Testis (tissue), 3 donors: ENCODE data around the gene ELF1. TPM values are rescaled to one million over a fixed set of nuclear protein-coding genes. Genes with fewer than 3 reads are reported as not detected.

Experiments
- DNase-seq: peaks from one replicate; pipeline ENCODE4 v3.0.0-alpha.2; 2019
- H3K27ac ChIP-seq, 2 donors: fragments of 200-600 bp; sonication (generic); one replicate each; pipeline ENCODE4 v1.5.1; 2019
- H3K27me3 ChIP-seq: fragments of 200-600 bp; sonication (generic); one replicate; pipeline ENCODE4 v1.5.1; 2019
- H3K36me3 ChIP-seq: fragments of 200-600 bp; sonication (generic); one replicate; pipeline ENCODE4 v1.5.1; 2017; ENCODE audit warnings: low read depth; ENCODE audit errors: missing control alignments
- H3K4me1 ChIP-seq: fragments of 200-600 bp; sonication (generic); one replicate; pipeline ENCODE4 v1.5.1; 2019
- H3K4me3 ChIP-seq, 2 donors: fragments of 200-600 bp; sonication (generic); one replicate each; pipeline ENCODE4 v1.5.1; 2017 to 2019
- H3K9me3 ChIP-seq: fragments of 200-600 bp; sonication (generic); one replicate; pipeline ENCODE4 v1.5.1; 2017
- CTCF ChIP-seq, 3 experiments: fragments of 450-650 bp in 2 of 3; fragments of 200-600 bp in 1 of 3; sonication (generic) in 1 of 3; IDR thresholded peaks; one replicate each; pipeline ENCODE4 v1.5.1; 2016 to 2019; ENCODE audit warnings: antibody characterized with exemption in 3 of 3, mild to moderate bottlenecking in 2 of 3, moderate library complexity in 1 of 3
- POLR2A ChIP-seq: fragments of 450-650 bp; IDR thresholded peaks from one replicate; pipeline ENCODE4 v1.6.1; 2017; ENCODE audit warnings: antibody characterized with exemption, mild to moderate bottlenecking, moderate library complexity
- whole genome bisulfite sequencing, 2 donors: methylation state at CpG; one replicate each; pipeline ENCODE4 v1.1.5; 2018; 5-methylcytosine and 5-hydroxymethylcytosine counted together
- intact Hi-C: fragments of 100-400 bp; cut with DNase I; formaldehyde crosslinking; loops from one replicate; pipeline ENCODE4 v1.15.1; 2023; ENCODE audit warnings: low total_unique reads
- polyA plus RNA-seq: library from polyadenylated mRNA; stranded (reverse); fragments of 350-450 nt; fragmentation: Illumina TruSeq; extraction: RNeasy Lipid Tissue Mini Kit (QIAGEN cat#74804); gene quantifications from one replicate; pipeline ENCODE4 v1.2.3, GENCODE V29; 2014; ENCODE audit warnings: low read depth, low replicate concordance; ENCODE audit not compliant: insufficient read depth
- total RNA-seq, 2 donors: library from RNA; depleted of rRNA; stranded (reverse); fragments of >200 nt; gene quantifications; one replicate each; pipeline ENCODE4 v1.2.3, GENCODE V29; 2016

Gene ELF1
- total and polyA plus RNA-seq, 3 donors from 2014 or later: 32.8 to 67.5 (median 54.8) TPM

- TF ChIP-seq CTCF (IDR thresholded peaks at IDR 0.05): no peak
- TF ChIP-seq POLR2A: no peak
- Histone ChIP-seq H3K27ac (no peak overlapping the region), H3K4me3 (no peak overlapping the region), H3K27me3 (no peaks in the 10 kb centered on the region), H3K36me3 (no peaks in the 10 kb centered on the region), H3K9me3 (no peaks in the 10 kb centered on the region), H3K4me1 (peaks cover 13% of the 10 kb centered on the region)
- intact Hi-C loops: no loop called here
- no peak for DNase-seq
These were observed 76.0 kb downstream of the ELF1 start for GRCh38 chr13:40943073-40943472.

DNA sequence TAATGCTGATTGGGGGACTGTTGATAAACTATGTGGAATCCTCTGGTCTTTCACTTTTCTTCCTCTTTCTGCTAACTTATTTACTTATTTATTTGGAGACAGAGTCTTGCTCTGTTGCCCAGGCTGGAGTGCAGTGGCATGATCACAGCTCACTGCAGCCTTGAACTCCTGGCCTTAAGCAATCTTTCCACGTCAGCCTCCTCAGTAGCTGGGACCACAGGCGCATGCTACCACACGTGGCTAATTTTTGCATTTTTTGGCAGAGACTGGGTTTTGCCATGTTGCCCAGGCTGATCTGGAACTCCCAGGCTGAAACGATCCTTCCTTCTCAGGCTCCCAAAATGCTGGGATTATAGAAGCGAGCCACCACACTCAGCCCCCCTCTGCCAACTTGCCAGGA lies 77.5 kb downstream of the ELF1 start:
- no peak for TF ChIP-seq CTCF (IDR thresholded peaks at IDR 0.05)
- TF ChIP-seq POLR2A: no peak
- Histone ChIP-seq H3K27ac (peak overlapping the region in 1 of 2 donors; percentile 56), H3K4me1 (peaks cover 13% of the 10 kb centered on the region), H3K9me3 (no peaks in the 10 kb centered on the region), H3K27me3 (no peaks in the 10 kb centered on the region), H3K36me3 (no peaks in the 10 kb centered on the region), H3K4me3 (no peak overlapping the region)
- intact Hi-C loops: no loop called here
- DNase-seq: no peak
- 58 to 62% methylated on average over 5 of the region's 5 CpGs for WGBS, 2 donors

DNA sequence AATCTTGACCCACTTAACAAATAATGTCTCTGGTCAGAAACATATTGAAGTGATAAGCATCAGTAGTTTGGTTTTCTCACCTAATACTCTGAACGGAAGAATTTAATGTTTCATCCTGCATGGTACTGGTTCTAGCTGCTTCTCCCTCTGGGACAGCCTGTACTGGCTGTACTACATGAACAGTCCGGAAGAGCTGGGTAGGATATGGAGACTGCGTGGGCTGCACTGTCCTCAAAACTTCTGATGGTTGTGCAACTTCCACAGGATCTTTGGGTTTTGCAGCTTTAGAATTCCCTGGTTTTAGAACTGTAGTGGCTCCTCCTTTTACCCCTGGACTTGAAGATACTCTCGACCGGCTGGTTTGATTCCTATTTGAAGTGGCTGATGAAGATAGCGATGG lies 78.3 kb downstream of the ELF1 start:
- H3K27ac ChIP-seq: peak overlapping the region; percentile 12 to 56
- no peaks in the 10 kb centered on the region for H3K27me3 ChIP-seq
- no peaks in the 10 kb centered on the region for H3K9me3 ChIP-seq
- peak; percentile 54 for DNase-seq
- 40 to 54% methylated on average over 6 of the region's 6 CpGs for WGBS, 2 donors
- TF ChIP-seq CTCF (IDR thresholded peaks at IDR 0.05) (no peak), POLR2A (no peak)
- intact Hi-C loops: no loop called here
- no peak overlapping the region for H3K4me3 ChIP-seq
- H3K36me3 ChIP-seq: no peaks in the 10 kb centered on the region
- peaks cover 13% of the 10 kb centered on the region for H3K4me1 ChIP-seq

DNA sequence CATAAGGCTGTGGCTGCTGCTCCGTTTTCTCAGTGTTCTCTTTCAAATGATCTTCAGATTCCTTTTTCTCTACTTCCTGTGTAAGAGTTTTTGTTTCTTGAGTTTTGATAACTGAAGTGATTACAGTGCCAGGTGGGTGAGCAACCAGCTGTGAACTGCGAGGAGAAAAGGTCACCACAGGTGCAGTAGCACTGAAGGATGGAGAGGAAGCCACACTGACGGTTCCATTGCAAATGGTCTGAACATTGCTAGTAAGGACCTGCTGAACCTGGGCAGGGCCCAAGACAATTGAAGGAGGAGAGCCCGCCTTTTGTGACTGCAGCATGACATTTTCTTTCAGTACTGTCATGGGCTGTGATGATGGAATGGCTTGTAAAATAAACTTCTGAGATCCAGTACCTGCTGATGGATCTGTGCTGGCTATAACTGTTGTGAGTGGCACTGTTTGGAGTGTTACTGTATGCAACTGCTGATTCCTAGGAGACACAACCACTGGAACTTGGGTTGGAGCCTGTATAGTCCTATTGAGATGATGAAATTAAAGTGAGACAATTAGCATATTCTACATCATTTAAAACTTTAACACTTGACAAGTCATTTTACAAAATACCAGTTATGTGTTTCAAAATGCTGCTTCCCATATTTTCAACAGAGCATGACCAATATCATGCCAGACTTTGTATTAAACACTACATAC lies 85.5 kb downstream of the ELF1 start:
- H3K27me3 ChIP-seq: no peaks in the 10 kb centered on the region
- intact Hi-C loops: no loop called here
- peak overlapping the region in 1 of 2 donors; percentile 41 for H3K27ac ChIP-seq
- H3K9me3 ChIP-seq: no peaks in the 10 kb centered on the region
- DNase-seq: no peak
- TF ChIP-seq POLR2A (no peak), CTCF (IDR thresholded peaks at IDR 0.05) (no peak)
- H3K36me3 ChIP-seq: no peaks in the 10 kb centered on the region
- peaks cover 5% of the 10 kb centered on the region for H3K4me1 ChIP-seq
- no peak overlapping the region for H3K4me3 ChIP-seq
- 74 to 76% methylated on average over 4 of the region's 4 CpGs for WGBS, 2 donors

- intact Hi-C loops: no loop called here
- Histone ChIP-seq H3K4me3 (no peak overlapping the region), H3K27me3 (no peaks in the 10 kb centered on the region), H3K9me3 (no peaks in the 10 kb centered on the region), H3K36me3 (no peaks in the 10 kb centered on the region), H3K4me1 (peaks cover 5% of the 10 kb centered on the region), H3K27ac (peak overlapping the region in 1 of 2 donors; percentile 25)
- no peak for TF ChIP-seq CTCF (IDR thresholded peaks at IDR 0.05)
- no peak for TF ChIP-seq POLR2A
- WGBS, 2 donors: 91 to 98% methylated on average over 2 of the region's 2 CpGs
- no peak for DNase-seq
These were observed 86.9 kb downstream of the ELF1 start for GRCh38 chr13:40932252-40932651.
